ENCODE results near the gene TRAF3. TPM values are rescaled to one million over a fixed set of nuclear protein-coding genes. Genes with fewer than 3 reads are reported as not detected.

TRAF3 gene
- total and polyA plus RNA-seq, 10 donors: 11.1 to 61.5 (median 39.1) TPM

GRCh38 chr14:102870994-102871831 is 94.0 kb downstream of the TRAF3 start:
- Histone ChIP-seq H3K36me3 (peaks cover 0 to 69% (median 60%) of the 10 kb centered on the region in 6 donors), H3K27ac (peak overlapping the region in 6 of 8 donors; percentile 2 to 75 (median 39)), H3K9me3 (no peaks in the 10 kb centered on the region), H3K4me1 (peaks cover 0 to 49% (median 22%) of the 10 kb centered on the region in 6 donors), H3K27me3 (replicated peaks in 1 of 7) (no peaks in the 10 kb centered on the region), H3K4me3 (no peak overlapping the region)
- DNase-seq: no peak
- TF ChIP-seq POLR2A (IDR thresholded peaks at IDR 0.05) (no peak), POLR2AphosphoS5 (IDR thresholded peaks at IDR 0.05) (peak in 1 of 3 donors; percentile 27)
- intact Hi-C loops (cut with DNase I; ENCODE audit: low total_unique reads): no loop called here
- 79 to 91% (median 84%) methylated on average over 6 to 10 of the region's 10 CpGs for WGBS, 5 donors

GRCh38 chr14:102872020-102872419 is 94.8 kb downstream of the TRAF3 start:
- intact Hi-C loops (cut with DNase I; ENCODE audit: low total_unique reads): no loop called here
- Histone ChIP-seq H3K9me3 (no peaks in the 10 kb centered on the region), H3K27ac (peak overlapping the region in 4 of 8 donors; percentile 2 to 75 (median 39)), H3K4me3 (no peak overlapping the region), H3K36me3 (peaks cover 0 to 76% (median 68%) of the 10 kb centered on the region in 6 donors), H3K27me3 (replicated peaks in 1 of 7) (no peaks in the 10 kb centered on the region), H3K4me1 (peaks cover 0 to 49% (median 22%) of the 10 kb centered on the region in 6 donors)
- TF ChIP-seq POLR2AphosphoS5 (IDR thresholded peaks at IDR 0.05) (no peak), CTCF (IDR thresholded peaks at IDR 0.05 in 8 of 11, conservative IDR thresholded peaks at IDR 0.05 in 3 of 11) (no peak), POLR2A (IDR thresholded peaks at IDR 0.05) (no peak)
- no peak for DNase-seq
- 84 to 93% (median 90%) methylated on average over 5 of the region's 5 CpGs for WGBS, 5 donors

GRCh38 chr14:102873131-102873530 is 95.9 kb downstream of the TRAF3 start:
- intact Hi-C loops (cut with DNase I; ENCODE audit: low total_unique reads): no loop called here
- 94 to 97% (median 95%) methylated on average over 7 of the region's 7 CpGs for WGBS, 5 donors
- Histone ChIP-seq H3K4me1 (peaks cover 0 to 40% (median 21%) of the 10 kb centered on the region in 6 donors), H3K27ac (no peak overlapping the region), H3K4me3 (no peak overlapping the region), H3K36me3 (peaks cover 0 to 87% (median 76%) of the 10 kb centered on the region in 6 donors), H3K9me3 (no peaks in the 10 kb centered on the region), H3K27me3 (replicated peaks in 1 of 7) (no peaks in the 10 kb centered on the region)
- TF ChIP-seq POLR2A (IDR thresholded peaks at IDR 0.05) (no peak), CTCF (IDR thresholded peaks at IDR 0.05 in 8 of 11, conservative IDR thresholded peaks at IDR 0.05 in 3 of 11) (no peak), POLR2AphosphoS5 (IDR thresholded peaks at IDR 0.05) (no peak)
- no peak for DNase-seq

- TF ChIP-seq CTCF (IDR thresholded peaks at IDR 0.05 in 8 of 11, conservative IDR thresholded peaks at IDR 0.05 in 3 of 11) (no peak), POLR2AphosphoS5 (IDR thresholded peaks at IDR 0.05) (no peak), POLR2A (IDR thresholded peaks at IDR 0.05) (no peak)
- H3K27ac ChIP-seq: no peak overlapping the region
- H3K27me3 ChIP-seq (replicated peaks in 1 of 7): no peaks in the 10 kb centered on the region
- H3K36me3 ChIP-seq: peaks cover 0 to 92% (median 77%) of the 10 kb centered on the region in 6 donors
- peaks cover 0 to 35% (median 17%) of the 10 kb centered on the region in 6 donors for H3K4me1 ChIP-seq
- 83 to 88% (median 84%) methylated on average over 7 of the region's 7 CpGs for WGBS, 5 donors
- H3K4me3 ChIP-seq: no peak overlapping the region
- intact Hi-C loops (cut with DNase I; ENCODE audit: low total_unique reads): no loop called here
- no peak for DNase-seq
- no peaks in the 10 kb centered on the region for H3K9me3 ChIP-seq
Observed at GRCh38 chr14:102873546-102874061, 96.4 kb downstream of the TRAF3 start.

Data from spleen (tissue), 11 donors.